Stimulated activated CD4-positive, alpha-beta T cell treated with anti-CD3 and anti-CD28 coated beads, Interleukin-15, amount 100 ng/mL, for 24 hours (primary cell): Measurements from ENCODE around the gene SLC24A4.
A peak's percentile ranks its signal among the peaks of the same experiment; 100 is the strongest.

Experiments
- DNase-seq: peaks from one replicate; pipeline ENCODE4 v3.0.0-alpha.2; 2020

The SLC24A4 gene

GRCh38 chr14:92323011-92323915 is at the start of gene SLC24A4:
SLC24A4 (plus strand) TSS chr14:92323165; CDS start chr14:92323831, 666 bp downstream.
- peak; percentile 31 for DNase-seq

GRCh38 chr14:92273166-92273565 is 49.8 kb upstream of the SLC24A4 start:
- no peak for DNase-seq

- no peak for DNase-seq
Observed at GRCh38 chr14:92274055-92274454, 48.9 kb upstream of the SLC24A4 start.

GRCh38 chr14:92276074-92276473 is 46.9 kb upstream of the SLC24A4 start:
- no peak for DNase-seq

- no peak for DNase-seq
Observed at GRCh38 chr14:92277031-92277430, 45.9 kb upstream of the SLC24A4 start.

GRCh38 chr14:92280554-92281262 is 42.3 kb upstream of the SLC24A4 start:
- no peak for DNase-seq

- no peak for DNase-seq
Observed at GRCh38 chr14:92282669-92283068, 40.3 kb upstream of the SLC24A4 start.

- DNase-seq = no peak
Observed at GRCh38 chr14:92285311-92285710, 37.7 kb upstream of the SLC24A4 start.

GRCh38 chr14:92287987-92288386 is 35.0 kb upstream of the SLC24A4 start:
- no peak for DNase-seq

- DNase-seq = no peak
Observed at GRCh38 chr14:92288994-92289660, 33.8 kb upstream of the SLC24A4 start.

GRCh38 chr14:92292673-92293072 is 30.3 kb upstream of the SLC24A4 start:
- DNase-seq = no peak

- no peak for DNase-seq
Observed at GRCh38 chr14:92294506-92294905, 28.5 kb upstream of the SLC24A4 start.

- DNase-seq = no peak
Observed at GRCh38 chr14:92297818-92298595, 25.0 kb upstream of the SLC24A4 start.

- no peak for DNase-seq
Observed at GRCh38 chr14:92302481-92302880, 20.5 kb upstream of the SLC24A4 start.

GRCh38 chr14:92308716-92309115 is 14.2 kb upstream of the SLC24A4 start:
- DNase-seq = no peak

GRCh38 chr14:92309968-92310530 is 12.9 kb upstream of the SLC24A4 start:
- no peak for DNase-seq

GRCh38 chr14:92310776-92311375 is 12.1 kb upstream of the SLC24A4 start:
- no peak for DNase-seq

- no peak for DNase-seq
Observed at GRCh38 chr14:92314182-92314581, 8.8 kb upstream of the SLC24A4 start.

- DNase-seq = no peak
Observed at GRCh38 chr14:92315050-92315805, 7.7 kb upstream of the SLC24A4 start.

- DNase-seq = no peak
Observed at GRCh38 chr14:92316176-92316575, 6.8 kb upstream of the SLC24A4 start.

GRCh38 chr14:92316937-92317336 is 6.0 kb upstream of the SLC24A4 start:
- DNase-seq = peak; percentile 7
